Stomach (tissue), 4 donors: ENCODE data around the gene GRHL3.

ENCODE experiments used
- CTCF ChIP-seq, 7 experiments: fragments of 450-650 bp in 4 of 7; fragments of 200-600 bp in 3 of 7; sonication (generic) in 3 of 7; IDR thresholded peaks; one replicate each; pipeline ENCODE4 v1.5.1; 2016 to 2019; ENCODE audit warnings: antibody characterized with exemption in 7 of 7, control low read depth in 2 of 7, mild to moderate bottlenecking in 1 of 7
- POLR2A ChIP-seq, 4 donors: fragments of 450-650 bp; IDR thresholded peaks; one replicate each; pipeline ENCODE4 v1.6.1; 2016; ENCODE audit warnings: antibody characterized with exemption in 4 of 4, control low read depth in 2 of 4, mild to moderate bottlenecking in 1 of 4, moderate library complexity in 1 of 4
- POLR2AphosphoS5 ChIP-seq, 3 donors: sonication (generic); formaldehyde crosslinking; IDR thresholded peaks; one replicate each; pipeline ENCODE4 v1.6.1; 2016; ENCODE audit warnings: antibody characterized with exemption in 3 of 3

GRCh38 chr1:24331961-24332673, 13.0 kb downstream of the GRHL3 start:
- TF ChIP-seq POLR2A (IDR thresholded peaks at IDR 0.05) (no peak), CTCF (IDR thresholded peaks at IDR 0.05) (no peak), POLR2AphosphoS5 (IDR thresholded peaks at IDR 0.05) (no peak)
